Stimulated activated CD4-positive, alpha-beta T cell treated with anti-CD3 and anti-CD28 coated beads, Interleukin-1b, Interleukin-23, amount 100 ng/mL, for 1 hour (primary cell): ENCODE data around the gene LRRC47.

Experiments
- DNase-seq, 2 donors: peaks; one replicate each; pipeline ENCODE4 v3.0.0-alpha.2; 2020; ENCODE audit warnings: low read depth in 2 of 2

Gene LRRC47

DNA sequence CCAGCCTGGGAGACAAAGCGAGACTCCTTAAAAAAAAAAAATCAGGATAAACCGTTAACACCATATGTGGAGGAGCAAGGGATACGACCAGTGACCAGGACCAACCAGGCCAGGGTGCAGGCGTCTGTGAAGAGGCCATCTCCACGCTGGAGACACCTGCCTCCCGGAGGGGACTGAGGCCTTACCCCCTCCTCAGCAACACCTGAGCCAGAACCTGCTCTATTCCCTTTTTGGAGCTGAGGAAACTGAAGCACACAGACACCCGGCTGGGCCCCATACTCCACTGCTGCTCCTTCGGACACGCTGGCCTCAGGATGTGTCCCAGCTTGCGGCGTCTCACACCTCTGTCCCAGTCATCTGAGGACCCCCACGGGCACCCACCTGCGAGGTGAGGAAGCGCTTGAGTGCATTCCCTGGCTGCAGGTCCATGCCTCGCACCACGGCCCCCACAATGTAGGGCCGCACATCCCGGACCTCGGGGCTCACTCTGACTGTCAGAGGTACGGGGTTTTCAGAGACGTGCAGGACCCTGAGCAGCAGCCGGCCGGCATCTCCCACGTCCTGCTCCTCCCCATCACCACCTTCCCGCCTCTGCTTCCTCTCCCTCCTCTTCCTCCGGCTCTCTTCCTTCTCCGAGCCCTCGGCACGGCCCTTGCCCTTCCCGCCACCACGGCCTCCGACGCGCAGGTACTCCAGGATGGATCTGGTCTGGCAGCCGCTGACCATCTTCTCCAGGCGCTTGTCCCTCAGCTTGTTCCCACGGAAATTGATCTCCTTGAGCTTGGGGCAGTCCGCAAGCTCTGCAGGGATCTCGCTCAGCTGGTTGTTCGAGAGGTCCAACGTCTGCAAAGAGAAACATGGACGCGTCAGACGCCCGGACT lies 9.6 kb downstream of the LRRC47 start:
- no peak for DNase-seq

DNA sequence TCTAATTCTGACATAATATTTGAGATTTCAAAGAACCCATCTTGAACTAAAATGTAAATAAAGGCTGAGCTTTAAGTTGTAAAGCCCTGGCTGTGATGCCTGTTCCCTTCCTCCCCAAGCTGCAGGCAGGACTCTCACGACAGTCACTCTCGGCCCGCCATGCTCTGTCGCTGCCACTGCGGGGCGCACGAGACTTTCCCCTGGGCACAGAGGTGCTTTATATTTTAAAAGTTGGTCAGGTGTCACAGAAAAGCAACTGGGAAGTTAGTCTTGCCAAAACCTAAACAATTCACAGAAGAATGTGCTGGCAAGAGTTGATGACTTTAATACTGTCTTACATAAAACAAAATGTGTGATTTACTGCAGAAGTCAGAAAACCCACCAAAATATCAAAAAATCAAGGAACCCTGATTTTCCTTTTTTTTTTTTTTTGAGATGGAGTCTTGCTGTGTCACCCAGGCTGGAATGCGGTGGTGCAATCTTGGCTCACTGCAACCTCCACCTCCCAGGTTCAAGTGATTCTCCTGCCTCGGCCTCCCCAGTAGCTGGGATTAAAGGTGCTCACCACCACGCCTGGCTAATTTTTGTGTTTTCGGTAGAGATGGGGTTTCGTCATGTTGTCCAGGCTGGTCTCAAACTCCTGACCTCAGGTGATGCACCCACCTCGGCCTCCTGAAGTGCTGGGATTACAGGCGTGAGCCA lies 10.7 kb downstream of the LRRC47 start:
- no peak for DNase-seq

DNA sequence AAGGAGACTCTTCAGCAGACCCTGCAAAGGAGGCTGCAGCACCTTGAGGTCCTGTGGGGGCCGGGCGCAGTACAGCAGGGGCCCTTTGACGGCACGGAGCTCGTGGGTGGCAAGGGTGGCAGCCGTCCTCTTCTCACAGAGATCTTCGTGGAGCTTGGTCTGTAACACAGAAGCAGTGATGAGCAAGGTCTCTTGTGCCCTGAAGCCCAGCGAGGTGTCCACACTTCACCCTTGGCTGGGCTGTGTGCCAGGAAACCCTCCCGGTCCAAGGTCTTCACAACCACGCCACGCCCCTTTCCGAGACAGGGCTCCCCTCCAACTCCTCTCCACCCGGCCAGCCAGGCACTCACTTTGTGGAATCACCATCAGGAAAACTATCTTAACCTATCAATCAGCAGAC lies 11.3 kb downstream of the LRRC47 start:
- DNase-seq, result no peak

- no peak for DNase-seq
Observed at GRCh38 chr1:3783651-3784474, 12.4 kb downstream of the LRRC47 start.

- no peak for DNase-seq
Observed at GRCh38 chr1:3780901-3781300, 15.4 kb downstream of the LRRC47 start.

DNA sequence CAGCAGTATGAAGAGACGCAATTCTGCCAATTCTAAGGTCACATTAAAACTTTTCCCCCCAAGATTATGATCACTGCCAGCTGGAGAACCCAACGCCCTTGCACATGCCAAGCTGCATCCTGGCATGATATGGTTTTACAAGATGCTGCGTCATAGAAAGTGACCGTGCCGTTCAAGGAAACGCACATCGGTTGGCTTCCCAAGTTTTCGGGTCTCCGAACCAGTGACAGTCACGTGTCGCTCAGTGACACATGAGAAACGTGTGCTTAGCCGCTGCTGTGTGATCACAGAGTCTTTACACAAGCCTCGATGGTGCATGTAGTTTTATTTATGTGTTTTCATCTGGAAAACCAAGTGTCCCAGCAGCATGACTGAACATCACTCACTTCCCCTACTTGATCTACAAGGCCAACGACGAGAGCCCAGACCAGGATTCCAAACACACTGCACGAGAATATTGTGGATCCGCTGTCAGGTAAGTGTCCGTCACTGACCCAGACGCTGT lies 16.3 kb downstream of the LRRC47 start:
- DNase-seq, result no peak

GRCh38 chr1:3779265-3779911 lies 16.9 kb downstream of the LRRC47 start:
- no peak for DNase-seq

DNA sequence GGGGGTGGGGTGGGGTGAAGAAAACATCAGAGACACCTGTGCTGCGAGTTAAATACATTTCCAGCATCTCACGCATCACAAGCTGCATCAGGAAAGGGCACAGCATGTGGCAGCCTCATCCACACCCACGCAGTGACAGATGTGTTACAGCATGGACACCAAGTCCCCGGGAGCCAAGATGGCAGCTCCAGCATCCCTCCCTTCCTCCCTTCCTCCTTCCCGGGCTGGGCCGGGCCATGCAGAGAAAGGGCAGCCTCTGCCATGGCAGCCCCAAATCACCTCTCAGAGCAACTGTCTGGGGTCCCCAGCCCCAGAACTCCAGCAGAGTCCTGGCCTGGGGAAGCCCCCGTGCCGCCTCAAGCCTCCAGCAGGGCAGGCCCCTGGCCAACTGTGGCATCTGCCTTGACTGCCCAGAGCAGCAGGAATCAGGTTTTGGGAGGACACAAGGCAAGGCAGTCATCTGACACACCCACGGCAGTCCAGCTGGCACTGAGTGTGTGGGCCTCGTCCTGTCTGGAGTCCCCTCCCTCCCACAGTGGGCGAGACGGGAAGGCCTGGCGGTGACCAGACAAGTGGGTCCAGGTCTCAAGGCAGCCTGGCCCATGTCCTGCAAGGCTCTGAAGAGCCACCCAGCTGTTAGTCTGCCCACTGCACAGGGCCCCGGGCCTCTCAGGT lies 17.6 kb downstream of the LRRC47 start:
- no peak for DNase-seq

GRCh38 chr1:3777647-3778589 lies 18.4 kb downstream of the LRRC47 start:
- no peak for DNase-seq

DNA sequence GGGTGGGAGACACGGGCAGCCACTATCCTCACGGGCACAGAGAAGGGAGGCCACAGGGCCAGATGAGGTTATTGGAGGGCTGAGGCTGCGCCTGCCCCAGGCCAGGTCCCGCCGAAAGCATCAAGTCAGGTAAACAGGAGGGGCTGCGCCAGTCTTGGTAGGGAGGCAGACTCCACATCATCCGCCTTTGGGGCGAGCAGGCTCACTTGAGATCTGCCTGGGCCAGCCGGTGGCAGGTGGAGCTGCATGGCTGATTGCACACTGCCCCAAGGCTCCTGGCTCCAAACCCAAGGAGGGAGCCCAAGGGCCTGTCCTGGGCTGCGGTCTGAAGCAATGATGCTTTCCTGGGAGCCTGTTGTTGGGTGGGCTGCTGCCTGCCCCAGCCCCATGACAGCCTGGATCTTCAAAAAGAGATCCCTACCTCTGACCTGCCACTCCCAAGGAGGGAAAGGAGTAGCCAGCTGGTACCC lies 19.2 kb downstream of the LRRC47 start:
- no peak for DNase-seq

DNA sequence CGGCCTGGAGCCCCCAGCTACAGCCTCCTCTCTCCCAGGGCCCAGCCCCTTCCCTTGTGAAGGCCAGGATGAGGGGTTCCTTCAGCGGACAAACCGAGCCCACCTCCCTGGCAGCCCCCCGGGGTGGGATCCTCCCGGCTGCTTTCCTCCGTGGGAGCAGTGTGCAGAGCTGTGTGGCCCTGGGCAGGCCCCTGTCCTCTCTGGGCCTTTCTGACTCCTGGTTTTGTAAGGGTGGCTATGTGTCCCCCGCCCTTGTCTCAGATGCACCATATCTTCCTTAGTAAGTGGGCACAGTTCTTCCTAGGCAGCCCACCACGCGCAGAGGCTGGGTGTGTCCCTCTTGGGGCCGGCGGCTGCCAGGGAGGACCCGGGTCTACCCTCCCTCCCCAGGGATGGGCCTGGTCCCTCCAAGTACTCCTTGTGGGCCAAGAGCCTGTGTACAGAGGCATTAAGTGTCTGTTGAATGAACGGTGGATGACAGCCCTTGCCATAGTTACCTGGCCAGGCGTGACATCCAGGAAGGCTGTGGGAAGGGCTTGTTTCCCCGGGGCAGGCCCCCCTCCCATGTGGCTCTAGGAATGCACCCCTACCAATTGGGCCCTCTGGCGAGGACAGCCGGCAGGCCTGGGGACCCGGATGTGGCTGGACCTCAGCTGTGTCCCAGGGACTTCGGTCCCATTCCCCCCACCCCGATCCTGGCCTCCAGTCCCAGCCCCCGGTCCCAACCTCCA lies 19.9 kb downstream of the LRRC47 start:
- no peak for DNase-seq

GRCh38 chr1:3775490-3776230 lies 20.6 kb downstream of the LRRC47 start:
- DNase-seq, result peak in 1 of 2 donors; percentile 31

DNA sequence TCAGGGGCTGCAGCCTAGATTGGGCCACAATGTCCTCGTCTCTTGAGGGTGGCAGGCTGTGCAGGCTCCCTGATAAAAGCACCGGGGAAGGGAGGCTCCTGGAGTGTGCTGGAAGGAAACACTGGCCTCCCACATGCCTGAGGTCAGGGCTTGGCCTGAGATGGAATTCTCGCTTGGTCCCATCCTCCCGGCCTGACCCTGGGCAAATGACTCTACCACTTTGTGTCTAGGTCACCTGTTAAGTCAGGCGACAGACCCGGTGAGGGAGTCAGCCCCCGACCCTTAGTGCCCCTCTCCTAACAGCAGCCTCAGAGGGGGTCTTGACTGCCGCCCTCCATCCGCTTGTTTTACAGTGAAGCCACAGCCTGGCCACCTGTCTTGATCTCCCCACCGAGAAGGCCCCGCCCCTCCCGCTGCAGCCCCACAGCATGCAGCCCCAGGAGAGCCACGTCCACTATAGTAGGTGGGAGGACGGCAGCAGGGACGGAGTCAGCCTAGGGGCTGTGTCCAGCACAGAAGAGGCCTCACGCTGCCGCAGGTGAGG lies 21.3 kb downstream of the LRRC47 start:
- DNase-seq, result no peak

DNA sequence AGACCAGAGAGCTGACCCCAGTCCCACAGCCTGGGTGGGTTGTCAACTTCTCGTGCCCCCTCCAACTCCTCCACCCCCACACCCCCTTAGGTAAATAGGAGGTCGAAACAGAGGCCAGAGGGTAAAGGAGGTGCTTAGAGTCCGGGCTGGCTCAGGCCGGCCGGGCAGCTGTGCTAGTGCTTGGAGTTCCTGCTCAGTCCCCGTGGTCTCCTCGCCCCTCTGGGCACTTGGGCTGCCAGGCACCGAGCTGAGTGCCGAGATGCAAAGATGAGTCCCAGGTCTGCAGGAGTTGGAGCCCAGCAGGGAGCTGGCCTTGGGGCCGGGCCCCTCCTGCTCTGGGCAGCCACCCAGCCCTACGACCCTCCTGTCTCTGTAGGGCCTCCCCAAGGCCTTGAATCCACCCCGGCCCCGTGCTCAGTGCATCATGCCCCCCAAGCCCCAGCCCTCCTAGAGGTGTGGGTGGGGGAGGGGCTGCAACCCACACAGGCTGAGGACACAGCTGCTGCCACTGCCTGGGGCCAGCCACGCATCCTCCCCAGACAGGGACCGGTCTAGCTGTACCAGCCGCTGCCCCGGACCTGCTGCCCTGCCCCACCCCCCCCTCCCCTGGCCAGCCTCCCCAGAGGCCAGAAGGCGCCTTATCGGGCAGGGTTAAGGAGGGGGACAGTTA lies 21.9 kb downstream of the LRRC47 start:
- no peak for DNase-seq

DNA sequence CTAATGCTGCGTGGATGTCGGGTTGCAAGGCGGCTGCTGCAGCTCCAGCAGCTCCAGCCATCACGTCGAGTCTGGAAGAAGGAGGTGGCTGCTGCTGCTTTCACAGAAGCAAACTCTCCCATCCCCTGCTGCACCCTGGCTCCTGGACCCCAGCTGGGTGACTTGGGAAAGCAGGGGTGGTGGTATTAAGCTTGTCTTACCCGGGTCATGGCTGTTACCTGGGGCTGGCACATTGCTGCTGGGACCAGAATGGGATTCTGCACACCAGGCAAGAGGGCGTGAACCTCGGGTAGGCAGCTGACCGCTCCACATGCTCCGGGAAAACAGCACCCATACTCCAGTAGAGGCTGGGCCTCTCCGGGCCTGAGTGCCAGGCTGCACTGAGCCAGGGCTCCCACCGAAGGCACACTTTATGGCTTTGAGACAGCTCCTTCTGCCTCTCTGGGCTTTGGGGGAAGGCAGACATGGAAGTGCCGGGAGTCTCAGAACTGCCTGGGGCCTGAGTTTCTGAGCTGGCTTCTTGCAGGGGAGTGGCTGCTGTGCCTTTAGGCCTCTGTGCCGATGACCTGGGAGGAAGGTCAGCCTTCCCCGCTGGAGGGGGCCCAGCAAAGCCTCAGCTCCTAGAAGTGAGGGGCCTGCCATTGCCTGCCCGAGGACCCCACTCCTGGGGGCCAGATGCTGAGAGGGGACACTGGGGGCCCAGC lies 22.6 kb downstream of the LRRC47 start:
- no peak for DNase-seq

- DNase-seq, result no peak
Observed at GRCh38 chr1:3772715-3773571, 23.4 kb downstream of the LRRC47 start, which contains the start of gene SMIM1. Gene SMIM1 (plus strand): TSS chr1:3772749. CDS start chr1:3775374, 2,625 bp downstream.
